Sigmoid colon (tissue), 7 donors: ENCODE measurements around the gene RCCD1. TPM values are rescaled to one million over a fixed set of nuclear protein-coding genes. Genes with fewer than 3 reads are reported as not detected.
A peak's percentile ranks its signal among the peaks of the same experiment; 100 is the strongest.

Experiments
- DNase-seq: peaks from one replicate; pipeline ENCODE4 v3.0.0-alpha.2; 2019
- H3K27ac ChIP-seq, 4 donors: fragments of 200-600 bp; sonication (generic); one replicate each; pipeline ENCODE4 v1.5.1; 2016 to 2019; ENCODE audit warnings: mild to moderate bottlenecking in 1 of 4
- H3K27me3 ChIP-seq, 3 donors: fragments of 200-600 bp; sonication (generic); one replicate each; pipeline ENCODE4 v1.5.1; 2019; ENCODE audit warnings: mild to moderate bottlenecking in 1 of 3
- H3K36me3 ChIP-seq, 4 donors: fragments of 200-600 bp; sonication (generic); one replicate each; pipeline ENCODE4 v1.5.1; 2016 to 2019
- H3K4me1 ChIP-seq, 4 donors: fragments of 200-600 bp; sonication (generic); one replicate each; pipeline ENCODE4 v1.5.1; 2017 to 2019
- H3K4me3 ChIP-seq, 4 donors: fragments of 200-600 bp; sonication (generic); one replicate each; pipeline ENCODE4 v1.5.1; 2017 to 2019; ENCODE audit warnings: mild to moderate bottlenecking in 2 of 4, moderate library complexity in 1 of 4
- H3K9me3 ChIP-seq, 4 donors: fragments of 200-600 bp in 3 of 4; sonication (generic) in 3 of 4; one replicate each; pipeline versions ENCODE4 v1.5.1 to v1.6.1; 2013 to 2019
- EP300 ChIP-seq, 4 donors: sonication (generic); formaldehyde crosslinking; IDR thresholded peaks; one replicate each; pipeline ENCODE4 v1.6.1; 2017; ENCODE audit warnings: antibody characterized with exemption in 4 of 4
- POLR2A ChIP-seq, 2 donors: fragments of 450-650 bp; IDR thresholded peaks; one replicate each; pipeline ENCODE4 v1.6.1; 2016; ENCODE audit warnings: antibody characterized with exemption in 2 of 2, mild to moderate bottlenecking in 2 of 2, moderate library complexity in 2 of 2
- POLR2AphosphoS5 ChIP-seq, 4 donors: sonication (generic); formaldehyde crosslinking; IDR thresholded peaks; one replicate each; pipeline ENCODE4 v1.6.1; 2017; ENCODE audit warnings: antibody characterized with exemption in 4 of 4
- WGBS, 2 donors: extraction: QIAGEN DNeasy Blood & Tissue Kit; methylation state at CpG; one replicate each; pipeline ENCODE4 v1.1.7; 2013; 5-methylcytosine and 5-hydroxymethylcytosine counted together
- intact Hi-C: fragments of 100-400 bp; cut with DNase I; formaldehyde crosslinking; loops from one replicate; pipeline ENCODE4 v1.15.1; 2023
- polyA plus RNA-seq, 3 donors: library from polyadenylated mRNA; stranded (reverse); fragments of 200-250 nt; gene quantifications; one replicate each; pipeline ENCODE4 v1.2.3, GENCODE V29; 2013
- total RNA-seq, 4 donors: library from RNA; depleted of rRNA; stranded (reverse); fragments of >200 nt; gene quantifications; one replicate each; pipeline ENCODE4 v1.1.0, GENCODE V29; 2016
- TF ChIP-seq, protein P1 (sequence below), 4 experiments: fragments of 450-650 bp in 3 of 4; fragments of 200-600 bp in 1 of 4; IDR thresholded peaks; one replicate each; pipeline ENCODE4 v1.5.1; 2016 to 2019; ENCODE audit warnings: antibody characterized with exemption in 4 of 4, mild to moderate bottlenecking in 3 of 4, moderate library complexity in 2 of 4
- donor health status: healthy with polysubstance abuse.
- donor health status: Bipolar disorder and iron deficiency.
- donor health status: healthy.

Gene RCCD1
- total and polyA plus RNA-seq, 7 donors, result 4.2 to 11.8 (median 6.7) TPM

DNA sequence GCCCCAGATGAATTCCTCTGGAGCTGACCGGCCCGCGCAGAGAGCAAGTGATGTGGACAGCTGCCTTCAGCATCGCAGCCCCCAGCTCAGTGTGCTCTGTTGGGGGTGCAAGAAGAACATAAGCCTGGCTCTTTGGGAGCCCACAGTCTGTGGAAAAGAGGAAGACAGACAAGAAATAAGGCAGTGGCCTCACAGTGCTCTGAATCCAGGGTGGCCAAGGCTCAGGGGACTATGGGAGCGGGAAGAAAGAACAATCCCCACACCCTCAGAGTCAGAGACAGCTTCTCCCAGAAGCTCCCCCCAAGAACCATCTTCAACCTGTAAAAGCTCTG, 22.1 kb upstream of the RCCD1 start:
- no peaks in the 10 kb centered on the region for H3K27me3 ChIP-seq
- no peaks in the 10 kb centered on the region for H3K9me3 ChIP-seq
- H3K4me3 ChIP-seq, result peak overlapping the region in 3 of 4 donors; percentile 67 to 79 (median 73)
- DNase-seq, result no peak
- intact Hi-C loops, result loop anchor here (1.0 to 5.0 kb wide), 2 partner anchors 30 to 285 kb away; no protein-coding TSS in a partner anchor
- no peak for TF ChIP-seq POLR2AphosphoS5 (IDR thresholded peaks at IDR 0.05)
- TF ChIP-seq, protein P1, sequence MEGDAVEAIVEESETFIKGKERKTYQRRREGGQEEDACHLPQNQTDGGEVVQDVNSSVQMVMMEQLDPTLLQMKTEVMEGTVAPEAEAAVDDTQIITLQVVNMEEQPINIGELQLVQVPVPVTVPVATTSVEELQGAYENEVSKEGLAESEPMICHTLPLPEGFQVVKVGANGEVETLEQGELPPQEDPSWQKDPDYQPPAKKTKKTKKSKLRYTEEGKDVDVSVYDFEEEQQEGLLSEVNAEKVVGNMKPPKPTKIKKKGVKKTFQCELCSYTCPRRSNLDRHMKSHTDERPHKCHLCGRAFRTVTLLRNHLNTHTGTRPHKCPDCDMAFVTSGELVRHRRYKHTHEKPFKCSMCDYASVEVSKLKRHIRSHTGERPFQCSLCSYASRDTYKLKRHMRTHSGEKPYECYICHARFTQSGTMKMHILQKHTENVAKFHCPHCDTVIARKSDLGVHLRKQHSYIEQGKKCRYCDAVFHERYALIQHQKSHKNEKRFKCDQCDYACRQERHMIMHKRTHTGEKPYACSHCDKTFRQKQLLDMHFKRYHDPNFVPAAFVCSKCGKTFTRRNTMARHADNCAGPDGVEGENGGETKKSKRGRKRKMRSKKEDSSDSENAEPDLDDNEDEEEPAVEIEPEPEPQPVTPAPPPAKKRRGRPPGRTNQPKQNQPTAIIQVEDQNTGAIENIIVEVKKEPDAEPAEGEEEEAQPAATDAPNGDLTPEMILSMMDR (IDR thresholded peaks at IDR 0.05), result peak in 1 of 4 experiments; percentile 64
- peak overlapping the region; percentile 85 to 92 (median 90) for H3K27ac ChIP-seq
- 17 to 20% methylated on average over 5 of the region's 5 CpGs for WGBS, 2 donors
- H3K4me1 ChIP-seq, result peaks cover 0 to 58% (median 53%) of the 10 kb centered on the region in 4 donors
- H3K36me3 ChIP-seq, result peaks cover 0 to 7% (median 0%) of the 10 kb centered on the region in 4 donors

DNA sequence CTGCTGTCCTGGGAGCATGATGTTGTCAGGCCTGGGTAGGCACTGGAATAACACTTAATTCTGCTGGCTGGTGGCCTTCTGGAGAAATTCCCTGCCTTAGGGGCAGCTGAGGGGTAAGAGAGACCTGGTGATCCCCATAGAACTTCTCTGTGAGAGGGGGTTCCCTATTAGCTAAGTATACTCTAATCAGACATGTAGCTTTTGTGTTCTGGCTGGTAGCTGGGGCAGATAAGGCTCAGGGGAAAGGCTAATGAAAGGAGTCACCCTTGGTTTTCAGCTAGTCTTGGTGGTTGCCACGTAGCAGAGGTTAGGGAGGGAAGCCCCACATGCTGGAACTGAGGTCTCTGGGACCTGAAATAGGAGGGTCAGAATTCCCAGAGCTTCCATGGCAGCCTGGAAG, 21.4 kb upstream of the RCCD1 start:
- no peak for DNase-seq
- intact Hi-C loops, result loop anchor here (5.0 kb wide), 1 partner anchor 286 kb away; no protein-coding TSS in a partner anchor
- 61 to 86% methylated on average over 1 of the region's 1 CpG for WGBS, 2 donors
- Histone ChIP-seq H3K4me3 (no peak overlapping the region), H3K4me1 (peaks cover 0 to 58% (median 53%) of the 10 kb centered on the region in 4 donors), H3K9me3 (no peaks in the 10 kb centered on the region), H3K27me3 (no peaks in the 10 kb centered on the region), H3K27ac (peak overlapping the region in 2 of 4 donors; percentile 85 to 92), H3K36me3 (peaks cover 0 to 14% (median 2%) of the 10 kb centered on the region in 4 donors)
- TF ChIP-seq POLR2AphosphoS5 (IDR thresholded peaks at IDR 0.05) (no peak), POLR2A (IDR thresholded peaks at IDR 0.05) (no peak), EP300 (IDR thresholded peaks at IDR 0.05) (no peak)
- TF ChIP-seq, protein P1 (IDR thresholded peaks at IDR 0.05), result no peak

- Histone ChIP-seq H3K27ac (peak overlapping the region; percentile 79 to 86 (median 82)), H3K36me3 (peaks cover 0 to 25% (median 13%) of the 10 kb centered on the region in 4 donors), H3K27me3 (no peaks in the 10 kb centered on the region), H3K4me1 (peaks cover 0 to 57% (median 50%) of the 10 kb centered on the region in 4 donors), H3K4me3 (peak overlapping the region; percentile 54 to 79 (median 66)), H3K9me3 (no peaks in the 10 kb centered on the region)
- TF ChIP-seq, protein P1 (IDR thresholded peaks at IDR 0.05), result peak; percentile 77 to 86 (median 80)
- no peak for TF ChIP-seq POLR2AphosphoS5 (IDR thresholded peaks at IDR 0.05)
- 1 to 2% methylated on average over 19 of the region's 19 CpGs for whole genome bisulfite sequencing, 2 donors
- DNase-seq, result peak; percentile 90
- intact Hi-C loops, result loop anchor here (5.0 kb wide), 1 partner anchor 287 kb away; no protein-coding TSS in a partner anchor
Measured at GRCh38 chr15:90934256-90934948, 20.3 kb upstream of the RCCD1 start.

- H3K27me3 ChIP-seq, result no peaks in the 10 kb centered on the region
- H3K9me3 ChIP-seq, result no peaks in the 10 kb centered on the region
- peak within 1 kb of the TSS; percentile 54 to 79 (median 66) for H3K4me3 ChIP-seq
- peaks cover 0 to 57% (median 47%) of the 10 kb centered on the region in 4 donors for H3K4me1 ChIP-seq
- WGBS, 2 donors, result 1% methylated on average over 65 of the region's 65 CpGs
- DNase-seq, result peak; percentile 95
- intact Hi-C loops, result loop anchor here (5.0 kb wide), 1 partner anchor 288 kb away; no protein-coding TSS in a partner anchor
- H3K36me3 ChIP-seq, result peaks cover 6 to 32% (median 20%) of the 10 kb centered on the region in 4 donors
- no peak for TF ChIP-seq EP300 (IDR thresholded peaks at IDR 0.05)
- TF ChIP-seq POLR2A (IDR thresholded peaks at IDR 0.05), result peak in 1 of 2 donors; percentile 71
- peak; percentile 52 to 74 (median 60) for TF ChIP-seq POLR2AphosphoS5 (IDR thresholded peaks at IDR 0.05)
- TF ChIP-seq, protein P1 (IDR thresholded peaks at IDR 0.05), result no peak
- H3K27ac ChIP-seq, result peak within 1 kb of the TSS; percentile 79 to 86 (median 82)
Measured at GRCh38 chr15:90934949-90935751, 19.5 kb upstream of the RCCD1 start, which contains the start of gene UNC45A. UNC45A (plus strand) TSS chr15:90935285; CDS start chr15:90935325, 40 bp downstream.
